ENCODE data around the gene CDH2.
"Not testable (repeated sequence)": the region's sequence is repeated elsewhere in the genome, so short reads cannot be mapped to it uniquely, and the experiment has no call there.

CDH2 gene

DNA sequence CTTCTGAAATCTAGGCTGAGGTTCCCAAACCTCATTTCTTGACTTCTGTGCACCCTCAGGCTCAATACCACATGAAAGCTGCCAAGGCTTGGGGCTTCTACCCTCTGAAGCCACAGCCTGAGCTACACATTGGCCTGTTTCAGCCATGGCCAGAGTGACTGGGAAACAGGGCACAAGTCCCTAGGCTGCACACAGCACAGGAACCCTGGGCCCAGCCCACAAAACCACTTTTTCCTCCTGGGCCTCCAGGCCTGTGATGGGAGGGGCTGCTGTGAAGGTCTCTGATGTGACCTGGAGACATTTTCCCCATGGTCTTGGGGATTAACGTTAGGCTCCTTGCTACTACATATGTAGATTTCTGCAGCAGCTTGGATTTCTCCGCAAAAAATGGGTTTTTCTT lies 270.7 kb downstream of the CDH2 start:
- not testable (repeated sequence) for DNase-seq (ENCODE audit: low read depth)

DNA sequence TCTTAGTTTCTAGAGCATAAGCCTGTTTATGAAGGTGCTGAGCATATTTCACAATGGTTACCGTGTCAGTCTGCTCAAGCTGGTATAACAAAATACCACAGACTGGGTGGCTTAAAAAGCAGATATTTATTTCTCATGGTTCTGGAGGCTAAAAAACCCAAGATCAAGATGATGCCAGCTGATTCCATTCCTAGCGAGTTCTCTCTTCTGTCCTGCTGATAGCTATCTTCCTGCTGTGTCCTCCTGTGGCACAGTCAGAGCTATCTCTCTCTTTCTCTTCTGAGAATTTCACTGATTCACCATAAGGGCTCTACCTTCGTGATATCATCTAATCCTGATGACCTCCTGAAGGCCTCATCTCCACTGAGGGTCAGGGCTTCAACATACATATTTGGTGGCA lies 273.0 kb downstream of the CDH2 start:
- no peak for DNase-seq (ENCODE audit: low read depth)

DNA sequence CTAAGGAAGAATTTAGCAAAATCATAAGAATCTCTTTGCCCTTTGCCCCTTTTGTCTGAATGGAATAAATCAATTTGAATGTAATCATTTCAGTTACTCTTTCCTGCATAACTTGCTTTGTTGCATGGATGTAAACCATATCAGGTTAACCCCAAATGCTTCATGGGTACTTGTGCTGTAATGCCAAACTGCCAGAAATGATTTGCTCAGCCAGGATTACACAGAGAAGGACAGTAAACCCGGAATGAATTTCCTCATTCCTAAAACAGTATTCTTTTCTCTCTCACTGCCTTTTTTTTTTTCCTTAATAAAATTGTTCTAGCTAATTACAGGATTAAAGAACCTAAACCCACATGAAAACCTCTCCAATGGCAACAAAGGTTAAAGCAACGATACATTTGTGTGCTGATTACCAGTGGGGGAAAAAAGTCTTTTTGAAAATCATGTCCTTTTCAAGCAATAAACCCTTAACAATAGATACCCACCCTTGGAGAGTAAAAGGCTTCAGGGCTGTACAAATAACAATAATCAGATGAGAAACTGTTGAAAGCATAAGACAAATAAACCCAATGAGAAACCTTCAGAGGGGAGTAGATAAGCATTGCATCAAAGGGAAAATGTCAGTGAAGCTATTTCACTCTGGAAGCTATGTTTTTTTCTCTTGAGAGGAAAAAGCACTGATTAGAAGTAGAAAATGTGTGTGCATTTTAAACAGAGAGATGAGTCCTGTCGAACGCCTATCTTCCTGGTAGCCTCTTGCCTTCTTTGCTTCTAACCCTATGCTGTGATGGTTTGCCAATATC lies 275.3 kb downstream of the CDH2 start:
- DNase-seq (ENCODE audit: low read depth): no peak
